Caki2 (cell line): ENCODE measurements around the gene FOXD1. TPM values are rescaled to one million over a fixed set of nuclear protein-coding genes. Genes with fewer than 3 reads are reported as not detected.
"Not testable (repeated sequence)": the region's sequence is repeated elsewhere in the genome, so short reads cannot be mapped to it uniquely, and the experiment has no call there.

Experiments used
- DNase-seq: peaks from one replicate; pipeline ENCODE4 v3.0.0-alpha.2; 2015; ENCODE audit warnings: low read depth
- in situ Hi-C: cut with HindIII; loops from 2 replicates; pipeline ENCODE4 v1.10.0; 2016; ENCODE audit warnings: low sequenced_read_pairs, low pct_unique_long_range_greater_than_20kb, mixed read lengths
- total RNA-seq: library from RNA; depleted of rRNA; stranded (reverse); fragments of >200 nt; shearing (Covaris generic); gene quantifications from 2 replicates; pipeline ENCODE4 v1.2.3, GENCODE V29; 2014; ENCODE audit warnings: low replicate concordance; rRNA removed

The FOXD1 gene
- 12.1 and 17.0 TPM in 2 replicates for total RNA-seq

DNA sequence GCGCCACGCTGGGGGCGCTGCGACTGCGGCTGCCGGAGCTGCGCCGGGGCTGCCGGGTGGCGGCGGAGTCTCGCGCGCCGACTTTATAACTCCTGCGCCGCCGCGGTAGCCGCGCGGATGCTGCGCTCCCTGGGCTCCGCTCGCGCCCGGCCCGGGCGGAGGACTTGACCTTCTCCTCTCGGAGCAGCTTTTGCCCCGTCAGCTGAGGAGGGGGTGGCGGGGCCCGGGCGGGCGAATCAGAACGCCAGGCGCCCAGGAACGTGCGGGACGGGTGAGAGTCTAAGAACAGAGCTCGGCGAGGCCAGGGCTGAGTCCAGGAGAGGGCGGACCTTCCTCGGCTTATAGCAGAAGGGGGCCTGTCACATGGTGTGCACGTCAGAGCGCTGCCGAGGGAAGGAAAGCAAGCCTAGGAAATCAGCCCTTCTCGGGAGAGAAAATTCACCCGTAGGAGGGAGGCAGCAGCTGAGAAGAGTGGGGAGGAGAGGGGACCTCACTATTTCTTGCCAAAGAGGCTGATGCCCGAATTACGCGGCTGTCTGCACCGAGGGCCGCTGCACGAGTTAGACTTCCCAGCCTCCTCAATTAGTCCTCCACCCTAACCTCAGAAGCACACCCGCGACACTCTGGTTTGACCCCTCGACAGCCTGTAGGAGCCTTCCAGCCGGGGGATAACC lies at the start of gene FOXD1:
Gene FOXD1 (minus strand): TSS at position 315 of the 674 bp plus-strand sequence. CDS start 415 bp downstream, outside the sequence.
- in situ Hi-C loops, result no loop called here
- DNase-seq, result peak; percentile 96

DNA sequence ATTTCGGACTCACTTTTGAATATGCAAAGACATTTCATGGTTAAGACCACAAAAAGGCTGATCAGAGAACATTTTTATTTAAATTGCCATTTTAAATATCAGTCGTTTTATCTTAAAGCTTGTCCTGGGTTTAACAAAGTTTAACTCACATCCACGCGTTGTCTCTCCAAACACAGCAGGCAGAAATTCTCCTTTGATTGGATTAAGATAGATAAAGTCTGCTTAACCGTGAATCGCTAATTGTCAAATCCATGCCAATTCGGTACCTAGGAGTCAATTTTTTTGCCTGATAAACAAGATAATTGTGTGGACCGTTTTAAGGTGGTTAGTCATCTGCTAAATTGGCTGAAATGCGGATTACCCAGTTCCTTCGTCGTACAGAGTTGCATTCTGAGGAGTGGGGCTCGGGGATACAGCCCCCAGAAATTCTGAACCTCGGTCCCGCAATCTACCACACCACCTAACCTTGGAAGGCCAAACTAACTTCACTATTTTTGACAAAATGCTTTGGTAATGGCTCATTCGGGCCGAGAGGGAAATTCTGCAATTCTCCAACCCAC lies 49.0 kb upstream of the FOXD1 start:
- in situ Hi-C loops, result no loop called here
- DNase-seq, result no peak

DNA sequence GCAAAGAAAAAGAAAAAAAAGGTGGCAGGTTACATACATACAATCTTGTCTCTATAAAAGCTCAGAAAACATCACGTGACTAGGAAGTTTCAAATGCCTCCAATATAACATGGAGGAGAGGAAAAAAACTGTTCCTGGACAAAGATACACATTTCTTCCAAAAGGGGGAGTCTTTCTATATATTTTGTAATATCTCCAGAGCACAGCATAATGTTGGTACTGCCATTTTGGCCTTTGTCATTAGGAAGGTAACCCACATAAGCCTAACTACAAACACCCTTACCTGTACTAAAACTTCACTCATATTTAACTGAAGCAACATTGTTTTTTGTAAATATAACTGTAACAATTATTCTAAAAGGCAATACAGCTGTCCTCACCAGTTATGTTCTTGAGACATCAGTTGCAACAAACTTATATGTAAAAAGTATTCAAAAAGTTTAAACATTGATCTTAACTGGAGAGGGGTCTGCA lies 48.4 kb upstream of the FOXD1 start:
- peak; percentile 85 for DNase-seq
- in situ Hi-C loops, result no loop called here

DNA sequence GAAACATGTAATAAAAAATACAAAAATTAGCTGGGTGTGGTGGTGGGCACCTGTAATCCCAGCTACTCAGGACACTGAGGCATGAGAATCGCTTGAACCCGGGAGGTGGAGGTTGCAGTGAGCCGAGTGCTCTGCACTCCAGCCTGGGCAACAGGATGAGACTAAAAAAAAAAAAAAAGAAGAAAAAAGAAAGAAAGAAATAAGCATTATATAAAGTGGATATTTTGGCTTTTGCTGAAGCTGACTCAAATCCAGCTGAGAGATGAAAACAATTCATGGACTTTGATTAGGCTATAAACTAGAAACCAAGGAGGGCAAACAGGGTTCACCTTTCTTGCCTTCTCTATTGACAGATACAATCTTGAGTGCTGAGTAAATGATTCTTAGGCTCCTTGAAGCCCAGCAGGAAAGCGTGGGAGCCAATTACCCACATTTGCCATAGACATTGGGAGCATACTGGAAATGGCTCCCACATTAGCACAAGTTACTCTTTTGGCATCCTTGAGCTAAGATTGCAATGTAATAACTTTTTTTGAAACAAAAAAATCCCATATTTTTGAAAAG lies 47.3 kb upstream of the FOXD1 start:
- no peak for DNase-seq
- in situ Hi-C loops, result no loop called here

DNA sequence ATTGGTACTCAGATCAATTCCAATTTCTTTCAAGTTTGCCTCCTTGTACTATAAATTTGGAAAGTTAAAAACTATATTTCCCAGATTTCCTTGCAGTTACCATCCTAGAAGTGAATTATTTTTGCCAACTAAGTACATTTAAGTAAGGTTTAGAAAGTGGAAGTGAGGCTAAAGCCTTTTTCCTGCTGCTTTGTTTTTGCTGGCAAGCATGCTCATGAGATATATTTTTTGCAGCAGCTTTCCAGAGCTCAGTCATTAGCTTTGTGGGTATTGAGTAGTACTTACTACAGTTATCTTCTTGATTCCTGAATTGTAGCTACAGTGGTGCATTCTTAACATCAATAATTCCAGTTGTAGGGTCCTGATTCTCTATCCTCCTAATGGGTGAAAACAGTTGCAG lies 46.1 kb upstream of the FOXD1 start:
- in situ Hi-C loops, result no loop called here
- no peak for DNase-seq

DNA sequence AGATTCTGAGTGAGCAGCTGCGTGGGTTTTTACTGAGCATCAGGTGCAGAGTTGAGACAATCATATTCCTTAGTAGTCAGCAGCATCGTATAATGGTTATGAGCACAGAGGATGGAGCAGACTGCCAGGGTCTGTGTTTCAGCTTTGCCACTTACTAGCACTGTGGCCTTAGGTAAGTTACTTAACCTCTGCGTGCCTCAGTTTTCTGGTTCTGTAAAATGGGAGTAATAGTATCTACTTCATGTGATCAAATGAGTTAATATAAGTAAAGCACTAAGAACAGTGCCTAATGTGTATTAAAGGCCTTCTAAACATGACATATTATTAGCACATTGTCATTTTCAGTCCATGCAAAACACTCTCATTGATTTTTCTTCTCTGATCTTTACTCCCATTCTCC lies 44.8 kb upstream of the FOXD1 start:
- no peak for DNase-seq
- in situ Hi-C loops, result no loop called here

DNA sequence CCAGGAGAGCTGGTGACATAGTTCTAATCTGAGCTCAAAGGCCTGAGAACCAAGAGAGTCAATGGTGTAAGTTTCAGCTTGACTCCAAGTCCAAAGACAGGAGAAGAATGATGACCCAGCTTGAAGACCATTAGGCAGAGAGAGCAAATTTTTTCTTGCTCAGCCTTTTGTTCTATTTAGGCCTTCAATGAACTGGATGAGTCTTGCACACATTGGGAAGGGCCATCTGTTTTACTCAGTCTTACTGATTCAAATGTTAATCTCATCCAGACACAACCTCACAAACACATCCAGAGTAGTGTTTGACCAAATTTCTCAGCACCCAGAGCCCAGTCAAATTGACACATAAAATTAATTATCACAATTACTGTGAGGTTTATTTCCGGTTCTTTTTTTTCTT lies 42.6 kb upstream of the FOXD1 start:
- in situ Hi-C loops, result no loop called here
- no peak for DNase-seq

DNA sequence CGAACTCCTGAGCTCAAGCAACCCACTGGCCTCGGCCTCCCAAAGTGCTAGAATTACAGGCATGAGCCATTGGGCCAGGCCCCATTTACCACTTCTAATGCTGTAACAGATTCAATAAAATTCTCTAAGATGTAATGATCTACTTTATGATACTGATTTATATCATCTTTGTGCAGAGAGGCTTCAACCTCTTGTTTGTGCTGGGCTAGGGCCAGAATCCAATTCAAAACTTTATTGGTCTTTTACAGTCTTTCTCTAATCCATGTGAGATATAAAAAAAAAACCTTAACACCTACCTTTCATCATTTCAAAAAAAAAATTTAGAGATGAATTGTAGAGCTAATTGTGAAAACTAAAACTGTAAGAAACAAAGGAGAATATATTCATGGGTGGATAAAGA lies 41.5 kb upstream of the FOXD1 start:
- no peak for DNase-seq

DNA sequence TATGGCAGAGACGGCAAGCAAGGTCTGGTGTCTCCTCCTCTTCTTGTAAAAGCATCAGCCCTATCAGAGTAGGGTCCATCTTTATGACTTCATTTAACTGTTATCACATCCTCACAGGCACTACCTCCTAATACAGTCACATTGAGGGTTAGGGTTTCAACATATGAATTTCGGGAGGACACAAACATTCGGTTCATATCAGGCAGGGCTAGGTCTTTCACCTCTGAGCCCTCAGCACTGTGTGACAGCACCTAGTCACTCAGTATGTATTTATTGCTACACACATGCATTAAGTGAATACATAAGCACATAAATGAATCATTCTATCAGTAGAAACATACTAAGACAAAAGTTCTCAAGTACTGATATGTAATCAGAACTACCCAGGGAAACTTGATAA lies 40.2 kb upstream of the FOXD1 start:
- no peak for DNase-seq
- in situ Hi-C loops, result no loop called here

More for the DNA sequence above, 41.5 kb upstream of the FOXD1 start:
- in situ Hi-C loops, result no loop called here

DNA sequence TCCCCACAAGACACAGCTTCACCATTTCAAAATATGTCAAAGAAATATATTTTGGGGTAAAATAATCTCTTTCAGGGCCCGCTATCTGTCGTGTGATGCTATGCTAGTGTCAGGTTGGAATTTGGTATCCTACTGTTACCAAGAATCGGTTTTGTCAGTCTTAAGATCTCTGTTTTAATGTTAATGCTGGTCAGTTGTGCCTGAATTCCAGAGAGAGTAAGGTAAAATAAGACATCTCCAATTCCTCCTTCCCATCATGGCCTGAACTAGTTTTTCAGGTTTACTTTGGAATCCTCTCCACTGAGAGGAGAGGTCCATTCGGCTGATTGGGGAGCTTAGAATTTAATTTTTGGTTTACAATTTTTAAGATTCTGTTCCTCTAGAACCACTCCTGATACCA lies 39.2 kb upstream of the FOXD1 start:
- DNase-seq, result no peak
- in situ Hi-C loops, result no loop called here

DNA sequence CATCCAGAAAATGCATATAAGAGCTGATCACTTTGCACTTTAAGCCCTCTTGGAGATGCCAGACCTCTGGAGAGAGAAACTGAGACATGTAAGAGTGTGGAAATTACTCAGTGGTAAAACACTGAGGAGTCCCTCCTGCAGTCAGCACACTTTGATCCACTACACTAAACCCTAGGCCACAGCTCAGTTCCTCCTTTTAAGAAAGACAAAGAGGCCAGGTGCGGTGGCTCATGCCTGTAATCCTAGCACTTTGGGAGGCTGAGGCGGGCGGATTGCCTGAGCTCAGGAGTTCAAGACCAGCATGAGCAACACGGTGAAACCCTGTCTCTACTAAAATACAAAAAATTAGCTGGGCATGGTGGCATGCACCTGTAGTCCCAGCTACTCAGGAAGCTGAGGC lies 38.7 kb upstream of the FOXD1 start:
- DNase-seq, in situ Hi-C loops: not testable (repeated sequence)

DNA sequence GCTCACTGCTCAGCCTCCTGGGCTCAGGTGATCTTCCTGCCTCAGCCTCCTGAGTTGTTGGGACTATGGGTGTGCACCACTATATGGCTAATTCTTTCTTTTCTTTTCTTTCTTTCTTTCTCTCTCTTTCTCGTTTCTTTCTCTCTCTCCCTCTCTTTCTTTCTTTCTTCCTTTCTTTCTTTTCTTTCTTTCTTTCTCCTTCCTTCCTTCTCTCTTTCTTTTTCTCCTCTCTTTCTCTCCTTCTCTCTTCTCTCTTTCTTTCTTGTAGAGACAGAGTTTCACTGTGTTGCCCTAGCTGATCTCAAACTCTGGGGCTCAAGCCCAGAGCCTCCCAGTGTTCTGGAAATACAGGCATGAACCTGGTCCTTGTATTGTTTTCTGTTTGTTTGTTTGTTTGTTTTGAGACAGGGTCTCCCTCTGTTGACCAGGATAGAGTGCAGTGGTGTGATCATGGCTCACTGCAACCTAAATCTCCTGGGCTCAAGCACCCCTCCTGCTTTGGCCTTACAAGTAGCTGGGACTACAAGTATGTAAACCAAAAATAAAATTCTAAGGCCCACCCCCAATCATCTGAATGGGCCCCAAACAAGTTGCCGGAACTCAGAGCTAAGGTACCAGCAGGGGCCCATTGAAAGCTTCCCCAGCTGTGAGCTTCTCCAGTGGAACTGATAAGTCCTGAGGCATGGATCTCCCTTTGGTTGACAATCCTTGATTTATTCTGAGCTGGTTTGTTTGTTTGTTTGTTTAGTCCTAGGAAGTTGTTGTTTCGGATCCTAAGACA lies 37.7 kb upstream of the FOXD1 start:
- no peak for DNase-seq
- in situ Hi-C loops, result no loop called here

DNA sequence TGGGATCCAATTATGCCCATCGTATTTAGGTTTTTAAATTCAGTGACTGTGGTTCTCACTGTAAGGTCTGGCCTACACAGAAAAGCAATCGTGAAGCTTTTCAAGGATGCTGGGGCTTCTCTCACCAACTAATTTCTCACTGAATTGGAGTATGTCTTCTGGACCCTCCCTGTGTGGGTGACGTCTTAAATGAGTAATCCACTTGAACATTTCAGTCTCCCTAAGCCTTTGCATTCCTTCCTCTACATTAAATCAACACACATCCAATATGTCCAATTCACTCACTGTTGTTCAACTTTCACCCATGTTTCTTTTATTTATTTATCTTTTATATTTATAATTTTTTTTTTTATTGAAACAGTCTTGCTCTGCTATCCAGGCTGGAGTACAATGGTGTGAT lies 37.1 kb upstream of the FOXD1 start:
- in situ Hi-C loops, result no loop called here
- no peak for DNase-seq

DNA sequence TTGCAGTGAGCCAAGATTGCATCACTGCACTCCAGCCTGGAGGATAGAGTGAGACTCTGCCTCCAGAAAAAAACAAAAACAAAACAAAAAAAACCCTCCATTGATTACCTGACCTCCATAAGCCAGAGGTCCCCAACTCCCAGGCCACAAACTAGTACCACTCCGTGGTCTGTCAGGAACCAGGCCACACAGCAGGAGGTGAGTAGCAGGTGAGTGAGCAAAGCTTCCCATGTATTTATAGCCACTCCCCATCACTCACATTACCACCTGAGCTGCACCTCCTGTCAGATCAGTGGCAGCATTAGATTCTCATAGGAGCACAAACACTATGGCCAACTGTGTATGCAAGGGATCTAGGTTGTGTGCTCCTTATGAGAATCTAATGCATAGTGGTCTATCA lies 35.9 kb upstream of the FOXD1 start:
- in situ Hi-C loops, result no loop called here
- DNase-seq, result no peak

DNA sequence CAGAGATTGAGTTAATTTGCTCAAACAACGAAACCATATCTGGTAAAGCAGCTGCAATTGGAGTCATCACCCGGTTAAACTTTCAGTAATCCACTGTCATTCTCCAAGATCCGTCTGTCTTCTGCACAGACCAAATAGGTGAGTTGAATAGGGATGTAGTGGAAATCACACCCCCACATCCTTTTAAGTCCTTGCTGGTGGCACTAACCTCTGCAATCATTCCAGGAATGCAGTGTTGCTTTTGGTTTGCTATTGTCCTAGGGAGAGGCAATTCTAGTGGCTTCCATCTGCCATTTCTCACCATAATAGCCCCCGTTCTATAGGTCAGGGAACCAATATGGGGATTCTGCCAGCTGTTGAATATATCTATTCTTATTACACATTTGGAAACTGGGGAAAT lies 35.1 kb upstream of the FOXD1 start:
- in situ Hi-C loops, result no loop called here
- no peak for DNase-seq

DNA sequence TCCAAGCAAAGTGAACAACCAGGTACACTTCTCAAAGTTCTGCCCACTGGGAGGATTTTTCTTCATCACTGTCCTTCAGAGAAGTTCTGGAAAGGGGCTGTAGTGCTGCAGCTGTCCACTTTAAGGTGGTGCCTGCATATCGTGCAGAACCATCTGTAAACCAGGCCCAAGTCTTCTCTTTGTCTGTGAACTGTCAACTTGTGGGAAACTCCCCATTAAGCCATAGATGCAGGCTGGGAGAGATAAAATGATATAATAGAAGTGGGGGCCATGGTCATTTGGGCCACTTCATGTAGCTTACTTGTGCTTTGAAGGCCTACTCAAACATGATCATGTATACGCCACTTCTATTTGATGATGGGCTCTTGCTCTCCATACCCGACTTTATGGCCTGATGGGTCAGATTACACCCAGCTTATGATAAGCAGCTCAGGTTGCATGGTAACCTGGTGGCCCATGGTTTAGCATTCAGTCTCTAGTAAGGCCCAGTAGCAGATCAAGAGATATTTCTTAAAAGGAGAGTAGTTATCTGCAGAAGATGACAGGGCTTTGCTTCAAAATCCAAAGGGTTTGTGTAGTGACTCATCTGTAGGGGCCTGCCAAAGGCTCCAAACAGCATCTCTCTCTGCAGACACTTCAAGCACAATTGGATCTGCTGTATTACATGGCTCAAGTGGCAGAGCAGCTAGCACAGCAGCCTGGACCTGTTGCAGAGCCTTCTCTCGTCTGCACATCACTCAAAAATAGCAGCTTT lies 34.0 kb upstream of the FOXD1 start:
- DNase-seq, result no peak
- in situ Hi-C loops, result no loop called here

DNA sequence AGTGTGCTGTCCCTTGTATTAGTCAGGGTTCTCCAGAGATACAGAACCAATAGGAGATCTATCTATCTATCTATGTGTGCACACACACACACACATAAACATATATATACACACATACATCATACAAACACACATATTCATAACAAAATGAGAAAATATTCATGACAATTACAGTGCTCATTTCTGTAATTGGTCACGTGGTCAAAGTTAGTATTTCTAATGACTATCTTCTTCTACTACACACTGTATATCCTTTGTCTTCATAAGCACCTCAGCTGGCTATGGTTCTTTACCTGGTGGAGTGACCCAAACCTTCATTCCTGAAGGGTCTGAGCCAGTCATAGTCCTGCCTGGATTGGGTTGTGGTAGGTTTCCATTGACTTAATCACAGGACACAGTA lies 31.9 kb upstream of the FOXD1 start:
- in situ Hi-C loops, result no loop called here
- no peak for DNase-seq

DNA sequence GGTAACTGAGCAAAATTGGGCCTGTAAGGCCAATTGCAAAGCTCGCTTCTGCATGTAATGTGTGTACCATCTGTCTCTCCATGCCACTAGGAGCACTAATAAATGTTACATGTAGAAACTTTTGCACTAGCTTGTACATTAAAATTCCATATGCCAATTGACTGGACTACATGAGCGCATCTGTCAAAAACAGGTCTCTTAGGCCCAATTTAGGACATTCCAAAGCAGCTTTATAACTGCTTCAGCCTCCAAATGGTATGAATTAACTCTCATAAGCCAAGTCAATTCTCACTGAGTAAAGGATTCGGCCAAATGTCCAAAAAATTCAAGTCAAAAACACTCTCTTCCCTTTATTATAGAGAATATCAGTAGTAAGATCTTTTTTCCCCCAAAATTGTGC lies 23.5 kb upstream of the FOXD1 start:
- no peak for DNase-seq
- in situ Hi-C loops, result no loop called here
